WTC11 (cell line): Measurements from ENCODE around the gene PPP4R3B. TPM values are rescaled to one million over a fixed set of nuclear protein-coding genes. Genes with fewer than 3 reads are reported as not detected.

Experiments
- ATAC-seq: fragments of 200-7000 bp; cut with Tn5 transposase; 2 replicates; pipeline ENCODE4 v1.10.0; 2021; ENCODE audit warnings: mild to moderate bottlenecking, moderate library complexity
- CTCF ChIA-PET: fragments of 300-600 bp; sonication (Branson Sonifier 250); formaldehyde crosslinking; loops from one replicate; lab custom pipeline; 2021; ENCODE audit warnings: antibody characterized with exemption; lab: Charles Lee
- POLR2A ChIA-PET: fragments of 350-600 bp; sonication (Branson Sonifier 250); formaldehyde crosslinking; loops from one replicate; lab custom pipeline; 2021; ENCODE audit warnings: antibody characterized with exemption; lab: Charles Lee
- DNase-seq: peaks from one replicate; pipeline ENCODE4 v3.0.0; 2021; ENCODE audit warnings: low spot score
- H3K27ac Mint-ChIP-seq: 2 replicates; pipeline ENCODE4 v1.8.0; 2021; ENCODE audit warnings: mixed read lengths
- H3K27me3 Mint-ChIP-seq: 2 replicates; pipeline ENCODE4 v1.8.0; 2021; ENCODE audit warnings: low read depth, mild to moderate bottlenecking, moderate library complexity, mixed read lengths
- H3K36me3 Mint-ChIP-seq: 2 replicates; pipeline ENCODE4 v1.8.0; 2021; ENCODE audit warnings: mixed read lengths
- H3K4me1 Mint-ChIP-seq: 2 replicates; pipeline ENCODE4 v1.8.0; 2022; ENCODE audit warnings: mixed read lengths
- H3K4me3 Mint-ChIP-seq: 2 replicates; pipeline ENCODE4 v1.8.0; 2021; ENCODE audit warnings: mild to moderate bottlenecking, moderate library complexity, mixed read lengths
- H3K9me3 Mint-ChIP-seq: 2 replicates; pipeline ENCODE4 v1.8.0; 2021; ENCODE audit warnings: mixed read lengths
- AR ChIP-seq: fragments of 250-450 bp; sonication (Bioruptor Pico); IDR thresholded peaks from 2 replicates; pipeline ENCODE4 v1.9.0; 2021; ENCODE audit warnings: mild to moderate bottlenecking
- CTCF ChIP-seq: fragments of 200-600 bp; IDR thresholded peaks from 2 replicates; pipeline ENCODE4 v1.8.0; 2022; ENCODE audit warnings: antibody characterized with exemption
- ESRRA ChIP-seq: sonication (generic); formaldehyde crosslinking; IDR thresholded peaks from 2 replicates; pipeline ENCODE4 v1.8.1; 2022; ENCODE audit warnings: mild to moderate bottlenecking, missing genetic modification reagents, borderline replicate concordance
- FOXK1 ChIP-seq: sonication (generic); formaldehyde crosslinking; IDR thresholded peaks from 2 replicates; pipeline ENCODE4 v1.8.0; 2022; ENCODE audit warnings: mild to moderate bottlenecking, moderate library complexity, missing genetic modification reagents
- NR2C2 ChIP-seq: sonication (generic); formaldehyde crosslinking; IDR thresholded peaks from 2 replicates; pipeline ENCODE4 v1.8.0; 2022; ENCODE audit warnings: mild to moderate bottlenecking, missing genetic modification reagents
- SMAD3 ChIP-seq: sonication (generic); formaldehyde crosslinking; IDR thresholded peaks from 2 replicates; pipeline ENCODE4 v1.8.0; 2022; ENCODE audit warnings: missing genetic modification reagents, mild to moderate bottlenecking, borderline replicate concordance
- TEAD1 ChIP-seq: sonication (generic); formaldehyde crosslinking; IDR thresholded peaks from 2 replicates; pipeline ENCODE4 v1.8.0; 2022; ENCODE audit warnings: mild to moderate bottlenecking, missing genetic modification reagents
- ZNF121 ChIP-seq: sonication (generic); formaldehyde crosslinking; IDR thresholded peaks from 2 replicates; pipeline ENCODE4 v1.8.0; 2023; ENCODE audit warnings: missing genetic modification reagents
- ZNF219 ChIP-seq: sonication (generic); formaldehyde crosslinking; IDR thresholded peaks from 2 replicates; pipeline ENCODE4 v1.8.0; 2023; ENCODE audit warnings: missing genetic modification reagents, mild to moderate bottlenecking, borderline replicate concordance
- ZNF512 ChIP-seq: sonication (generic); formaldehyde crosslinking; IDR thresholded peaks from 2 replicates; pipeline ENCODE4 v1.8.1; 2022; ENCODE audit warnings: missing genetic modification reagents, borderline replicate concordance
- total RNA-seq: library from RNA; stranded (reverse); gene quantifications from 3 replicates; pipeline ENCODE4 v1.2.3, GENCODE V29; 2021

The PPP4R3B gene
- total RNA-seq, 1 experiment from 2014 or later, result 39.0 TPM

GRCh38 chr2:55628931-55629330 lies 11.5 kb upstream of the PPP4R3B start:
- no peak overlapping the region for H3K27ac Mint-ChIP-seq
- H3K9me3 Mint-ChIP-seq, result no peaks in the 10 kb centered on the region
- 0 out of 2 replicates have a peak, but pooled peaks cover 6% of the 10 kb centered on the region for H3K36me3 Mint-ChIP-seq
- no peaks in the 10 kb centered on the region for H3K4me1 Mint-ChIP-seq
- ChIA-PET CTCF (interaction anchor here (0.6 kb wide), 1 partner anchor 417 kb away, joined by 3 read pairs; no protein-coding TSS in a partner anchor), POLR2A (no interaction called here)
- H3K27me3 Mint-ChIP-seq, result no peaks in the 10 kb centered on the region
- H3K4me3 Mint-ChIP-seq, result no peak overlapping the region
- TF ChIP-seq FOXK1 (CRISPR knock-in tag) (no peak), ZNF219 (CRISPR knock-in tag) (no peak), SMAD3 (CRISPR knock-in tag) (no peak), AR (CRISPR knock-in tag) (no peak)
- ATAC-seq (no peak), DNase-seq (no peak)

- Mint-ChIP-seq H3K9me3 (no peaks in the 10 kb centered on the region), H3K4me1 (no peaks in the 10 kb centered on the region), H3K36me3 (0 out of 2 replicates have a peak, but pooled peaks cover 3% of the 10 kb centered on the region), H3K27me3 (no peaks in the 10 kb centered on the region), H3K4me3 (no peak overlapping the region), H3K27ac (no peak overlapping the region)
- TF ChIP-seq ZNF121 (CRISPR knock-in tag), result peak; percentile 93
- no peak for TF ChIP-seq ZNF512
- POLR2A ChIA-PET, result interaction anchor here (0.6 kb wide), 1 partner anchor 412 kb away, joined by 4 read pairs; no protein-coding TSS in a partner anchor
- ATAC-seq, result no peak
- no peak for DNase-seq
- CTCF ChIA-PET, result no interaction called here
Observed at GRCh38 chr2:55627915-55628314, 10.5 kb upstream of the PPP4R3B start.

- Mint-ChIP-seq H3K4me3 (no peak overlapping the region), H3K9me3 (no peaks in the 10 kb centered on the region), H3K36me3 (0 out of 2 replicates have a peak, but pooled peaks cover 3% of the 10 kb centered on the region), H3K4me1 (peaks cover 13% of the 10 kb centered on the region), H3K27ac (no peak overlapping the region), H3K27me3 (no peaks in the 10 kb centered on the region)
- no peak for ATAC-seq
- no peak for DNase-seq
- CTCF ChIA-PET, result no interaction called here
- POLR2A ChIA-PET, result no interaction called here
- TF ChIP-seq TEAD1, result no peak
Observed at GRCh38 chr2:55621802-55622201, 4.4 kb upstream of the PPP4R3B start.

DNA sequence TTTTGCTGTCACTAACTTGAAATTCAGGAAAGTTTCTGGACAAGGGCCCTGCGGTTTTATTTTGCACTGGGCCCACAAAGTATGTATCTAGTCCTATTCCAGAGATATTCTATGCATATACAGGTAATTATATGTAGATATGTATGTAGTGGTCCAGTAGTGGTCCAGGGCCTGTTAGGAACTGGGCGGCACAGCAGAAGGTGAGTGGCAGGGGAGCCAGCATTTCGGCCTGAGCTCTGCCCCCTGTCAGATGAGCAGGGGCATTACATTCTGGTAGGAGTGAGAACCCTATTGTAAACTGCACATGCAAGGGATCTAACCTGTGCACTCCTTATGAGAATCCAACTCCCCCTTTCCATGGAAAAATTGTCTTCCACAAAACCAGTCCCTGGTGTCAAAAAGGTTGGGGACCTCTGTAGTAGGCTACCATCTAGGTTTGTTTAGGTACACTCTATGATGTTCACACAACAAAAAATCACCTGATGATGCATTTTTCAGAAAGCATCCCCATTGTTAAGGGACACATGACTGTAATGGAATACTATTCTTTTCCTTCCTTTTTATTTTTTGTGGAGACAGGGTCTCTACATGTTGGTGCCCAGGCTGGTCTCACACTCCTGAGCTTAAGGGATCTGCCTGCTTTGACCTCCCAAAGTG lies 2.8 kb upstream of the PPP4R3B start:
- ChIA-PET POLR2A (no interaction called here), CTCF (interaction anchor here (0.6 to 1.0 kb wide), 5 partner anchors 16 to 1900 kb away, joined by 3 read pairs; no protein-coding TSS in a partner anchor)
- H3K9me3 Mint-ChIP-seq, result no peaks in the 10 kb centered on the region
- TF ChIP-seq CTCF, result peak; percentile 40
- no peak for TF ChIP-seq ESRRA (CRISPR knock-in tag)
- no peak for TF ChIP-seq NR2C2
- DNase-seq (peak; percentile 40), ATAC-seq (peak; percentile 9)
- H3K4me1 Mint-ChIP-seq, result peaks cover 21% of the 10 kb centered on the region
- no peak overlapping the region; the same call in 1 of the 2 replicates for H3K4me3 Mint-ChIP-seq
- peaks cover 4% of the 10 kb centered on the region for H3K36me3 Mint-ChIP-seq
- H3K27ac Mint-ChIP-seq, result no peak overlapping the region; the same call in 1 of the 2 replicates
- no peaks in the 10 kb centered on the region for H3K27me3 Mint-ChIP-seq
